K562 (cell line): ENCODE data around the gene RAPGEF5. TPM values are rescaled to one million over a fixed set of nuclear protein-coding genes. Genes with fewer than 3 reads are reported as not detected.

Experiments used
- ATAC-seq: fragments of 200-7000 bp; cut with Tn5 transposase; 3 replicates; pipeline ENCODE4 v1.9.1; 2020; ENCODE audit warnings: moderate library complexity
- BruUV-seq: library from RNA; stranded (reverse); fragments of 400-500 nt; replicated peaks from 2 replicates; lab custom pipeline; 2021; lab: Mats Ljungman, UMichigan
- CTCF ChIA-PET: fragments of 300-600 bp; formaldehyde crosslinking; extraction: SDS; loops from one replicate; lab custom pipeline; 2021; ENCODE audit warnings: low intra/inter-chr PET ratio; lab: Yijun Ruan, JAX
- POLR2A ChIA-PET: fragments of 300-600, 350-650 bp; sonication (Branson Sonifier 250); formaldehyde crosslinking; extraction: SDS; loops from one replicate; lab custom pipeline; 2021; ENCODE audit warnings: antibody characterized with exemption, inconsistent platforms; lab: Yijun Ruan, JAX
- DNase-seq, 4 experiments: peaks; one replicate each; pipeline versions ENCODE4 v3.0.0 to v3.0.0-alpha.2; 2011 to 2018; ENCODE audit warnings: low spot score in 3 of 4, mixed read lengths in 3 of 4; ENCODE audit errors: extremely low read depth in 1 of 4
- FAIRE-seq: peaks from 2 replicates; lab custom pipeline; 2011; peaks lifted over from hg19 to GRCh38; lab: Jason Lieb, UNC
- H2AFZ ChIP-seq: 2 replicates; pipeline ENCODE4 v1.6.0; 2011; ENCODE audit warnings: low read depth, low read length, control low read depth, inconsistent platforms
- H3K27ac ChIP-seq: fragments of 200-600 bp; 3 replicates; pipeline ENCODE4 v1.8.0; 2011; ENCODE audit warnings: low read depth, mild to moderate bottlenecking, control low read depth, inconsistent platforms, low read length, moderate library complexity, mixed read lengths; ENCODE audit errors: extremely low read depth
- H3K27me3 ChIP-seq, 2 experiments: fragments of 300-600 bp in 1 of 2; 2 replicates in 1 of 2; 3 replicates in 1 of 2; pipeline versions ENCODE4 v1.6.0 to v1.8.0; 2011; ENCODE audit warnings: inconsistent platforms in 2 of 2, low read length in 2 of 2, mild to moderate bottlenecking in 1 of 2, mixed read lengths in 1 of 2, moderate library complexity in 1 of 2; ENCODE audit not compliant: control insufficient read depth in 2 of 2, insufficient read depth in 2 of 2
- H3K36me3 ChIP-seq: fragments of 300-600 bp; 3 replicates; pipeline ENCODE4 v1.8.0; 2011; ENCODE audit warnings: mild to moderate bottlenecking, low read length, inconsistent platforms; ENCODE audit not compliant: control insufficient read depth, insufficient read depth
- H3K4me1 ChIP-seq, 2 experiments: fragments of 200-600 bp in 1 of 2; replicated peaks in 1 of 2; 2 replicates in 1 of 2; 3 replicates in 1 of 2; pipeline versions ENCODE4 v1.5.1 to v1.8.0; 2011; ENCODE audit warnings: inconsistent platforms in 2 of 2, low read length in 2 of 2, mild to moderate bottlenecking in 1 of 2, mixed read lengths in 1 of 2, moderate library complexity in 1 of 2; ENCODE audit not compliant: control insufficient read depth in 2 of 2, insufficient read depth in 2 of 2
- H3K4me2 ChIP-seq: 2 replicates; pipeline ENCODE4 v1.6.1; 2011; ENCODE audit warnings: low read length, control low read depth, inconsistent platforms, mixed read lengths; ENCODE audit not compliant: insufficient read depth
- H3K4me3 ChIP-seq: fragments of 200-600 bp; sonication (generic), shearing (Covaris generic); 2 replicates; pipeline ENCODE4 v1.5.1; 2016; ENCODE audit warnings: control low read depth, inconsistent platforms
- H3K79me2 ChIP-seq: fragments of 200-600 bp; 3 replicates; pipeline ENCODE4 v1.8.0; 2011; ENCODE audit warnings: low read length, inconsistent platforms; ENCODE audit not compliant: control insufficient read depth, insufficient read depth
- H3K9ac ChIP-seq, 2 experiments: 2 replicates each; pipeline versions ENCODE4 v1.6.0 to v1.6.1; 2011; ENCODE audit warnings: low read depth in 2 of 2, low read length in 2 of 2, control low read depth in 1 of 2, inconsistent platforms in 1 of 2, mild to moderate bottlenecking in 1 of 2, mixed read lengths in 1 of 2; ENCODE audit not compliant: insufficient read depth in 1 of 2
- H3K9me1 ChIP-seq: one replicate; pipeline ENCODE4 v1.6.0; 2011; ENCODE audit warnings: inconsistent platforms, mild to moderate bottlenecking, low read length, moderate library complexity; ENCODE audit not compliant: control insufficient read depth, insufficient read depth
- H3K9me3 ChIP-seq: replicated peaks from 2 replicates; pipeline ENCODE4 v1.5.1; 2011; ENCODE audit warnings: low read depth, low read length, inconsistent platforms; ENCODE audit not compliant: control insufficient read depth, insufficient read depth
- H4K20me1 ChIP-seq: replicated peaks from 2 replicates; pipeline ENCODE4 v1.6.1; 2011; ENCODE audit warnings: low read length, inconsistent platforms, mixed read lengths; ENCODE audit not compliant: control insufficient read depth, insufficient read depth
- BHLHE40 ChIP-seq: IDR thresholded peaks from 2 replicates; pipeline ENCODE4 v1.6.1; 2011; ENCODE audit warnings: low read length, improper control_type of control experiment
- HNRNPH1 ChIP-seq: fragments of 200-400 bp; formaldehyde crosslinking; optimal IDR thresholded peaks from 2 replicates; pipeline ENCODE3; 2017; ENCODE audit warnings: low read depth, mild to moderate bottlenecking, low read length, moderate library complexity
- MCM5 ChIP-seq: fragments of 450-650 bp; IDR thresholded peaks from 2 replicates; pipeline ENCODE4 v1.6.1; 2016; ENCODE audit warnings: low read depth
- MITF ChIP-seq: IDR thresholded peaks from 2 replicates; pipeline ENCODE4 v1.6.1; 2014; ENCODE audit warnings: antibody characterized with exemption
- NCOR1 ChIP-seq: fragments of 450-650 bp; IDR thresholded peaks from 2 replicates; pipeline ENCODE4 v1.6.1; 2016; ENCODE audit warnings: mild to moderate bottlenecking, moderate library complexity
- NONO ChIP-seq, 2 experiments: fragments of 200-400 bp in 1 of 2; fragments of 450-650 bp in 1 of 2; formaldehyde crosslinking in 1 of 2; IDR thresholded peaks; 2 replicates each; pipeline ENCODE4 v1.6.1; 2017; ENCODE audit warnings: low read depth in 2 of 2, mild to moderate bottlenecking in 2 of 2, moderate library complexity in 2 of 2, low read length in 1 of 2
- NR2C1 ChIP-seq, 2 experiments: fragments of 450-650 bp; IDR thresholded peaks; 2 replicates each; pipeline ENCODE4 v1.6.1; 2017; ENCODE audit warnings: mild to moderate bottlenecking in 2 of 2, antibody characterized with exemption in 1 of 2, inconsistent platforms in 1 of 2, missing compliant biosample characterization in 1 of 2, missing genetic modification characterization in 1 of 2
- SMAD3 ChIP-seq: fragments of 450-650 bp; formaldehyde crosslinking; conservative IDR thresholded peaks from 2 replicates; pipeline ENCODE4 v1.4.0; 2020; ENCODE audit warnings: mild to moderate bottlenecking
- STAT5B ChIP-seq: fragments of 250-450 bp; sonication (Bioruptor Pico); IDR thresholded peaks from 2 replicates; pipeline ENCODE4 v1.8.0; 2021; ENCODE audit warnings: mild to moderate bottlenecking, inconsistent platforms
- TAF9B ChIP-seq: fragments of 450-650 bp; IDR thresholded peaks from 2 replicates; pipeline ENCODE4 v1.6.1; 2018; ENCODE audit warnings: mild to moderate bottlenecking; ENCODE audit not compliant: partially characterized antibody
- TAL1 ChIP-seq: fragments of 450-650 bp; IDR thresholded peaks from 2 replicates; pipeline ENCODE4 v1.6.1; 2016; ENCODE audit warnings: mild to moderate bottlenecking
- UBTF ChIP-seq, 2 experiments: IDR thresholded peaks; 2 replicates each; pipeline ENCODE4 v1.6.1; 2012; ENCODE audit warnings: improper control_type of control experiment in 2 of 2, low read depth in 2 of 2, low read length in 2 of 2, borderline replicate concordance in 1 of 2
- YY1 ChIP-seq, 3 experiments: IDR thresholded peaks; 2 replicates each; pipeline ENCODE4 v1.6.1; 2011; ENCODE audit warnings: low read length in 2 of 3, mild to moderate bottlenecking in 2 of 3, moderate library complexity in 2 of 3, borderline replicate concordance in 1 of 3, control low read depth in 1 of 3, low read depth in 1 of 3; ENCODE audit not compliant: insufficient read depth in 3 of 3, insufficient replicate concordance in 2 of 3, control insufficient read depth in 1 of 3, insufficient read length in 1 of 3; ENCODE audit errors: extremely low read depth in 1 of 3
- ZNF184 ChIP-seq: sonication (generic); formaldehyde crosslinking; IDR thresholded peaks from 2 replicates; pipeline ENCODE4 v1.5.0; 2020; ENCODE audit warnings: missing genetic modification reagents
- ZNF551 ChIP-seq: fragments of 250-450 bp; sonication (Bioruptor Pico); IDR thresholded peaks from 2 replicates; pipeline ENCODE4 v1.5.0; 2021; ENCODE audit warnings: mild to moderate bottlenecking, moderate library complexity
- ZNF778 ChIP-seq: fragments of 450-650 bp; formaldehyde crosslinking; IDR thresholded peaks from 2 replicates; pipeline ENCODE4 v1.4.0; 2020; ENCODE audit warnings: mild to moderate bottlenecking, moderate library complexity
- ZNF780A ChIP-seq: fragments of 250-450 bp; sonication (Bioruptor Pico); IDR thresholded peaks from 2 replicates; pipeline ENCODE4 v1.5.0; 2021; ENCODE audit warnings: mild to moderate bottlenecking
- WGBS: fragments of 100-300 bp; shearing (Covaris generic); methylation state at CpG from one replicate; pipeline ENCODE4 v1.1.6; 2016; ENCODE audit warnings: low coverage, mixed read lengths; ENCODE audit not compliant: insufficient coverage; ENCODE audit errors: missing lambda C conversion rate; 5-methylcytosine and 5-hydroxymethylcytosine counted together
- in situ Hi-C: fragments of 300-500 bp; cut with MboI; formaldehyde crosslinking; loops from 4 replicates; pipeline ENCODE4 v1.15.0; 2018; ENCODE audit warnings: inconsistent platforms, mixed read lengths
- intact Hi-C: fragments of 100-400 bp; cut with micrococcal nuclease; formaldehyde crosslinking; loops from 2 replicates; pipeline ENCODE4 v1.14.2; 2022
- polyA plus RNA-seq, 8 experiments: library from polyadenylated mRNA; depleted of rRNA in 4 of 8; stranded (reverse) in 5 of 8; unstranded in 3 of 8; fragments of >200 nt; fragmentation: Nextera tagmentation in 2 of 8; fragmentation: Illumina TruSeq in 1 of 8; extraction: Ambion mirVana in 2 of 8; extraction: Trizol in 1 of 8; gene quantifications; 2 replicates each; pipeline versions ENCODE4 v1.2.1 to v1.2.3, GENCODE V29; 2011 to 2014; ENCODE audit warnings: inconsistent platforms in 1 of 8, missing spikeins in 1 of 8
- total RNA-seq, 7 experiments: library from RNA; depleted of rRNA in 6 of 7; stranded (reverse); fragments of >200 nt in 6 of 7; fragmentation: Illumina TruSeq in 2 of 7; extraction: Trizol in 2 of 7; gene quantifications; 2 replicates each; pipeline versions ENCODE4 v1.2.1 to v1.2.3, GENCODE V29; 2011 to 2021; ENCODE audit warnings: low replicate concordance in 1 of 7

The RAPGEF5 gene
- total and polyA plus RNA-seq, 9 of the 15 experiments (the other 6 are each of a cell fraction or from before 2014, with no cell fraction given), result 0.39 to 2.0 (median 1.1) TPM

DNA sequence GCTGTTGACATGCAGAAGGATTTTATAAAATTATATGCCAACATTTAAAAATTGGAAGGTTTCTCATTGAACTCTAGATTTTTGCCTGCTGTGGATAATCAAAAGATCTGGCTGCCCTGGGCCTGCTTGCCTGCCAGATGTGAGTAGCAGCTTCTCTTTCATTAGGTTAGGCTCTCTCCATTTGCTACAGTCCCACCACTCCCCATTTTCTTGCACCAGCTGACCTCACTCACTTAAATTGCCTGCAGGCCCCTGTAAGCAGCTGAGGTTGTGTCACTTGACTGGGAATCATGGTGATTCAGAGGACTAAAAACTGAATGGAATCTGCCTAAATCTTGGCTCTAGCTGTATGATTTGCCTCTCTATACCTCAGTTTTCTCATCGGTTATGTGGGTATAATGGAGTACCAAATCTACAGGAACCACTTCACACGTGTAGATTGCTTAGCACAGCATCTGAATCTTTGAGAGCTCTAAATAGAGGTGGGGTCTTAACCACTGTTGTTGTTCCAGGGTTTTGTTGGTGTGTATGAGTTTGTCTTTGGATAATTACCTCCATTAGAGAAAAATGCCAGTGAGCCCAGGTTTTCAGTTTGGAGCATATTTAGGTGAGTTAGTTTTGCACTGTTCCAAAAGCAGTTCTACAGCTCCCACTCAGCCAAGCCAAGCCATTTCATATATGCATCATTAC, 18.6 kb upstream of the RAPGEF5 start:
- Histone ChIP-seq H3K4me2 (no peak overlapping the region), H4K20me1 (no peaks in the 10 kb centered on the region), H2AFZ (no peak overlapping the region), H3K27ac (no peak overlapping the region), H3K9me3 (no peaks in the 10 kb centered on the region), H3K4me1 (peaks cover 0 to 23% of the 10 kb centered on the region in 2 experiments; a peak in 4 of 5 replicates), H3K36me3 (no peaks in the 10 kb centered on the region), H3K79me2 (no peaks in the 10 kb centered on the region), H3K9ac (no peak overlapping the region), H3K27me3 (no peaks in the 10 kb centered on the region), H3K4me3 (no peak overlapping the region), H3K9me1 (no peaks in the 10 kb centered on the region)
- TF ChIP-seq BHLHE40 (no peak), HNRNPH1 (no peak), YY1 (IDR thresholded peaks at IDR 0.05; ENCODE audit: borderline replicate concordance in 1 of 3, control insufficient read depth in 1 of 3, extremely low read depth in 1 of 3, insufficient read depth in 3 of 3, insufficient read length in 1 of 3, insufficient replicate concordance in 2 of 3, low read depth in 1 of 3, low read length in 2 of 3) (no peak), MITF (no peak), TAF9B (no peak), STAT5B (CRISPR knock-in tag) (no peak), NR2C1 (IDR thresholded peaks at IDR 0.05) (no peak), NR2C1 (tag; IDR thresholded peaks at IDR 0.05) (no peak), MCM5 (no peak), ZNF184 (CRISPR knock-in tag) (no peak), UBTF (IDR thresholded peaks at IDR 0.05; ENCODE audit: borderline replicate concordance in 1 of 2, low read depth in 2 of 2, low read length in 2 of 2) (no peak), ZNF780A (CRISPR knock-in tag) (no peak), NONO (IDR thresholded peaks at IDR 0.05; ENCODE audit: low read depth in 2 of 2, low read length in 1 of 2) (no peak), SMAD3 (no peak), ZNF551 (CRISPR knock-in tag) (no peak), NCOR1 (no peak), TAL1 (no peak), ZNF778 (CRISPR knock-in tag) (no peak)
- no TSS peak for BruUV-seq
- intact Hi-C loops, result no loop called here
- CTCF ChIA-PET, result no interaction called here
- FAIRE-seq, result no peak
- POLR2A ChIA-PET, result interaction anchor here (0.6 to 1.8 kb wide), 3 partner anchors 11 to 29 kb away, joined by 3 to 6 read pairs (median 3); no protein-coding TSS in a partner anchor
- DNase-seq, result no peak
- 41% methylated on average over 2 of the region's 2 CpGs for WGBS
- in situ Hi-C loops, result no loop called here
- ATAC-seq, result no peak
